Endothelial cell of umbilical vein (primary cell): ENCODE data around the gene SERPINB2. TPM values are rescaled to one million over a fixed set of nuclear protein-coding genes. Genes with fewer than 3 reads are reported as not detected.
A peak's percentile ranks its signal among the peaks of the same experiment; 100 is the strongest.

Experiments used
- BruUV-seq: library from RNA; stranded (reverse); fragments of 400-500 nt; replicated peaks from 2 replicates; lab custom pipeline; 2021; lab: Mats Ljungman, UMichigan
- CTCF ChIA-PET: fragments of 300-600, 350-600 bp; sonication (Branson Sonifier 250); formaldehyde crosslinking; loops from one replicate; lab custom pipeline; 2021; ENCODE audit warnings: antibody characterized with exemption, inconsistent platforms; lab: Charles Lee
- POLR2A ChIA-PET: fragments of 300-600, 350-600 bp; sonication (Branson Sonifier 250); formaldehyde crosslinking; loops from one replicate; lab custom pipeline; 2021; ENCODE audit warnings: antibody characterized with exemption, inconsistent platforms; lab: Charles Lee
- DNase-seq: peaks from one replicate; pipeline ENCODE4 v3.0.0-alpha.2; 2011; ENCODE audit warnings: low read depth, low spot score
- FAIRE-seq: peaks from 2 replicates; lab custom pipeline; 2011; peaks lifted over from hg19 to GRCh38; lab: Jason Lieb, UNC
- H2AFZ ChIP-seq: 2 replicates; pipeline ENCODE4 v1.6.0; 2012; ENCODE audit warnings: low read depth, low read length, control low read depth, inconsistent platforms
- H3K27ac ChIP-seq: 2 replicates; pipeline ENCODE4 v1.5.1; 2011; ENCODE audit warnings: low read depth, mild to moderate bottlenecking, control low read depth, low read length, moderate library complexity; ENCODE audit not compliant: insufficient read depth
- H3K27me3 ChIP-seq, 2 experiments: 2 replicates each; pipeline versions ENCODE4 v1.6.0 to v1.6.1; 2011; ENCODE audit warnings: low read length in 2 of 2, mixed read lengths in 1 of 2; ENCODE audit not compliant: control insufficient read depth in 2 of 2, insufficient read depth in 2 of 2
- H3K36me3 ChIP-seq, 2 experiments: 2 replicates in 1 of 2; 3 replicates in 1 of 2; pipeline ENCODE4 v1.5.1; 2011; ENCODE audit warnings: low read length in 2 of 2, mild to moderate bottlenecking in 1 of 2, moderate library complexity in 1 of 2; ENCODE audit not compliant: control insufficient read depth in 2 of 2, insufficient read depth in 2 of 2; ENCODE audit errors: extremely low read depth in 1 of 2
- H3K4me1 ChIP-seq: 3 replicates; pipeline ENCODE4 v1.5.1; 2011; ENCODE audit warnings: mild to moderate bottlenecking, low read length; ENCODE audit not compliant: control insufficient read depth, insufficient read depth; ENCODE audit errors: extremely low read depth
- H3K4me2 ChIP-seq: 2 replicates; pipeline ENCODE4 v1.6.1; 2011; ENCODE audit warnings: low read length, control low read depth, mixed read lengths; ENCODE audit not compliant: insufficient read depth
- H3K4me3 ChIP-seq, 3 experiments: fragments of 200-600 bp in 1 of 3; sonication (generic), shearing (Covaris generic) in 1 of 3; replicated peaks in 1 of 3; 2 replicates each; pipeline ENCODE4 v1.5.1; 2011 to 2016; ENCODE audit warnings: control low read depth in 3 of 3, low read length in 3 of 3, mild to moderate bottlenecking in 2 of 3, inconsistent platforms in 1 of 3, low read depth in 1 of 3, moderate library complexity in 1 of 3; ENCODE audit not compliant: insufficient read depth in 1 of 3
- H3K79me2 ChIP-seq: 2 replicates; pipeline ENCODE4 v1.6.0; 2012; ENCODE audit warnings: low read length, inconsistent platforms; ENCODE audit not compliant: control insufficient read depth, insufficient read depth
- H3K9ac ChIP-seq: replicated peaks from 2 replicates; pipeline ENCODE3; 2011; ENCODE audit warnings: low read length, control low read depth; ENCODE audit not compliant: insufficient read depth; ENCODE audit errors: extremely low read depth
- H3K9me1 ChIP-seq: replicated peaks from 3 replicates; pipeline ENCODE4 v1.6.0; 2011; ENCODE audit warnings: mild to moderate bottlenecking, low read length; ENCODE audit not compliant: control insufficient read depth, insufficient read depth; ENCODE audit errors: extremely low read depth
- H3K9me3 ChIP-seq: replicated peaks from 2 replicates; pipeline ENCODE4 v1.5.1; 2012; ENCODE audit warnings: low read length, inconsistent platforms; ENCODE audit not compliant: control insufficient read depth, insufficient read depth
- H4K20me1 ChIP-seq: replicated peaks from 2 replicates; pipeline ENCODE3; 2011; ENCODE audit warnings: mild to moderate bottlenecking, low read length; ENCODE audit not compliant: control insufficient read depth, insufficient read depth; ENCODE audit errors: extremely low read depth
- CTCF ChIP-seq, 2 donors: IDR thresholded peaks; 1 replicate in 1 of 2; 2 replicates in 1 of 2; pipeline ENCODE4 v1.5.1; 2011; ENCODE audit warnings: low read length in 2 of 2, mild to moderate bottlenecking in 2 of 2, moderate library complexity in 2 of 2, control low read depth in 1 of 2, inconsistent platforms in 1 of 2, low read depth in 1 of 2; ENCODE audit not compliant: insufficient read depth in 1 of 2; ENCODE audit errors: extremely low read depth in 1 of 2
- FOS ChIP-seq: IDR thresholded peaks from 2 replicates; pipeline ENCODE4 v1.6.1; 2011; ENCODE audit warnings: mild to moderate bottlenecking, low read length, moderate library complexity, borderline replicate concordance; ENCODE audit not compliant: insufficient read depth
- GATA2 ChIP-seq: IDR thresholded peaks from 2 replicates; pipeline ENCODE4 v1.7.0; 2011; ENCODE audit warnings: low read depth, mild to moderate bottlenecking, moderate library complexity, mixed read lengths, low read length; ENCODE audit not compliant: insufficient read length, insufficient read depth
- JUN ChIP-seq: IDR thresholded peaks from 2 replicates; pipeline ENCODE4 v1.6.1; 2011; ENCODE audit warnings: borderline replicate concordance, low read depth; ENCODE audit not compliant: insufficient read length, insufficient read depth
- MAX ChIP-seq: IDR thresholded peaks from 2 replicates; pipeline ENCODE4 v1.6.1; 2011; ENCODE audit not compliant: insufficient read depth, insufficient read length
- MYC ChIP-seq: IDR thresholded peaks from one replicate; pipeline ENCODE4 v1.6.1; 2011; ENCODE audit warnings: mild to moderate bottlenecking, low read depth, low read length
- POLR2A ChIP-seq: IDR thresholded peaks from 2 replicates; pipeline ENCODE4 v1.6.1; 2012; ENCODE audit warnings: low read depth, mild to moderate bottlenecking, control low read depth, low read length
- POLR2AphosphoS5 ChIP-seq: IDR thresholded peaks from 2 replicates; pipeline ENCODE4 v1.6.1; 2012; ENCODE audit warnings: low read depth, mild to moderate bottlenecking, control low read depth, low read length, moderate library complexity; ENCODE audit not compliant: insufficient read depth
- dilution Hi-C: fragments of 300-500 bp; cut with MboI; formaldehyde crosslinking; loops from one replicate; pipeline ENCODE4 v1.15.0; 2019; ENCODE audit warnings: low sequenced_read_pairs; ENCODE audit not compliant: extremely low pct_ligation_motif_present
- intact Hi-C: fragments of 100-400 bp; cut with micrococcal nuclease; formaldehyde crosslinking; loops from one replicate; pipeline ENCODE4 v1.10.0; 2022
- polyA plus RNA-seq, 4 experiments: library from polyadenylated mRNA; depleted of rRNA in 3 of 4; stranded (reverse) in 3 of 4; unstranded in 1 of 4; fragments of >200 nt; gene quantifications; 2 replicates each; pipeline versions ENCODE4 v1.2.1 to v1.2.3, GENCODE V29; 2011 to 2012; ENCODE audit warnings: missing spikeins in 1 of 4
- total RNA-seq: library from RNA; stranded (reverse); gene quantifications from 2 replicates; pipeline ENCODE4 v1.2.3, GENCODE V29; 2021

The SERPINB2 gene
- total and polyA plus RNA-seq, 2 donors (not counting 3 experiments of a cell fraction or from before 2014, with no cell fraction given), result 0.24 to 2.5 TPM

- dilution Hi-C loops (no loop called here), intact Hi-C loops (no loop called here)
- Histone ChIP-seq H3K9ac (no peak overlapping the region), H2AFZ (no peak overlapping the region), H4K20me1 (no peaks in the 10 kb centered on the region), H3K4me1 (no peaks in the 10 kb centered on the region), H3K4me3 (no peak overlapping the region), H3K9me1 (no peaks in the 10 kb centered on the region), H3K27ac (no peak overlapping the region), H3K79me2 (no peaks in the 10 kb centered on the region), H3K27me3 (peaks cover 4 to 5% of the 10 kb centered on the region in 2 experiments), H3K4me2 (no peak overlapping the region), H3K36me3 (no peaks in the 10 kb centered on the region), H3K9me3 (no peaks in the 10 kb centered on the region)
- FAIRE-seq (no peak), DNase-seq (no peak)
- POLR2A ChIA-PET, result no interaction called here
- CTCF ChIA-PET, result interaction anchor here (0.8 to 6.4 kb wide), 13 partner anchors 12 to 335 kb away, joined by 3 to 173 read pairs (median 10); no protein-coding TSS in a partner anchor
- no TSS peak for BruUV-seq
- TF ChIP-seq GATA2, result no peak
- no peak for TF ChIP-seq MAX
- no peak for TF ChIP-seq POLR2A
- TF ChIP-seq POLR2AphosphoS5, result no peak
- TF ChIP-seq MYC, result no peak
- no peak for TF ChIP-seq JUN
Measured at GRCh38 chr18:63843008-63843407, 44.5 kb upstream of the SERPINB2 start.

GRCh38 chr18:63844254-63844653, 43.3 kb upstream of the SERPINB2 start:
- H4K20me1 ChIP-seq, result no peaks in the 10 kb centered on the region
- H3K4me2 ChIP-seq, result no peak overlapping the region
- H2AFZ ChIP-seq, result no peak overlapping the region
- no peaks in the 10 kb centered on the region for H3K9me3 ChIP-seq
- no peak overlapping the region for H3K4me3 ChIP-seq
- H3K36me3 ChIP-seq, result no peaks in the 10 kb centered on the region
- BruUV-seq, result no TSS peak
- peak; percentile 36 for DNase-seq
- peaks cover 4 to 5% of the 10 kb centered on the region in 2 experiments for H3K27me3 ChIP-seq
- H3K4me1 ChIP-seq, result no peaks in the 10 kb centered on the region
- H3K79me2 ChIP-seq, result no peaks in the 10 kb centered on the region
- POLR2A ChIA-PET, result no interaction called here
- H3K9ac ChIP-seq, result no peak overlapping the region
- intact Hi-C loops (loop anchor here (1.0 kb wide), 1 partner anchor 326 kb away; no protein-coding TSS in a partner anchor), dilution Hi-C loops (no loop called here)
- H3K27ac ChIP-seq, result no peak overlapping the region
- CTCF ChIA-PET, result interaction anchor here (1.0 to 6.4 kb wide), 19 partner anchors 11 to 828 kb away, joined by 3 to 173 read pairs (median 7); no protein-coding TSS in a partner anchor
- peak; percentile 8 to 28 for TF ChIP-seq CTCF (IDR thresholded peaks at IDR 0.05; ENCODE audit: extremely low read depth in 1 of 2, insufficient read depth in 1 of 2, low read depth in 1 of 2, low read length in 2 of 2)
- no peak for TF ChIP-seq JUN
- no peak for TF ChIP-seq FOS
- FAIRE-seq, result peak; percentile 52
- no peaks in the 10 kb centered on the region for H3K9me1 ChIP-seq
